AG04450 (cell line): ENCODE results near the gene WWC2. TPM values are rescaled to one million over a fixed set of nuclear protein-coding genes. Genes with fewer than 3 reads are reported as not detected.

ENCODE experiments used
- CTCF ChIA-PET: fragments of 300-600, 350-600 bp; formaldehyde crosslinking; extraction: SDS; loops from one replicate; lab custom pipeline; 2022; ENCODE audit warnings: antibody characterized with exemption, inconsistent platforms; lab: Charles Lee
- POLR2A ChIA-PET: fragments of 350-600 bp; formaldehyde crosslinking; extraction: SDS; loops from one replicate; lab custom pipeline; 2021; ENCODE audit warnings: antibody characterized with exemption, inconsistent platforms; lab: Yijun Ruan, JAX
- DNase-seq: peaks from one replicate; pipeline ENCODE4 v3.0.0-alpha.2; 2011; ENCODE audit warnings: low read depth, low spot score
- H3K27ac ChIP-seq: one replicate; pipeline ENCODE4 v1.5.1; 2012; ENCODE audit warnings: low read depth, low read length, control low read depth
- H3K27me3 ChIP-seq: one replicate; pipeline ENCODE4 v1.6.0; 2012; ENCODE audit warnings: low read length; ENCODE audit not compliant: control insufficient read depth, insufficient read depth
- H3K4me3 ChIP-seq: 2 replicates; pipeline ENCODE4 v1.5.1; 2011; ENCODE audit warnings: mild to moderate bottlenecking, low read depth, low read length, control low read depth
- H3K9me3 ChIP-seq: 2 replicates; pipeline ENCODE4 v1.5.1; 2012; ENCODE audit warnings: low read length; ENCODE audit not compliant: control insufficient read depth, insufficient read depth
- polyA plus RNA-seq: library from polyadenylated mRNA; depleted of rRNA; stranded (reverse); fragments of >200 nt; gene quantifications from 2 replicates; pipeline ENCODE4 v1.2.3, GENCODE V29; 2011
- TF ChIP-seq, protein P1 (sequence below): IDR thresholded peaks from 2 replicates; pipeline ENCODE4 v1.5.1; 2011; ENCODE audit warnings: low read depth, low read length, control low read depth, inconsistent platforms

Gene WWC2
- polyA plus RNA-seq, 1 experiment, result 43.6 TPM

DNA sequence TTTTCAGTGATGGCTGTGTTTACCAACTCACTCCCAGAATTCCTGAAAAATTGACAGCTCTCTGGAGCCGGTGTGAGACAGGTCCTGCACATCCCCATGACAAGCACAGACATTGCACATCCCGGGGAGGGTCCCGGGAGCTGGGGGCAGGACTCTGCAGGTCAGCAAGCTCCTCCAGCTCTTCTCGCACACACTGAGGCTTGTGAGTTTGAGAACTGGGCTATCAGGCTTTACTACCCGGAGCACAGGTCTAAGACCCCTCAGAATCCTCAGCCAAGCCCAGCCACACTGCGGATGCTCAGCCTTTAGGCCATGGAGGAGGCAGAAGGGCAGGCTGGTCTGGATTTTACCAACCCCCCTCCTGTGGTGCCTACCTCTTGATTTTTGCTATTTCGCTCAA lies 228.8 kb downstream of the WWC2 start:
- DNase-seq, result no peak
- no peak overlapping the region for H3K4me3 ChIP-seq
- POLR2A ChIA-PET, result no interaction called here
- CTCF ChIA-PET, result interaction anchor here (0.5 kb wide), 1 partner anchor 825 kb away, joined by 3 read pairs; no protein-coding TSS in a partner anchor
- peaks cover 14% of the 10 kb centered on the region for H3K9me3 ChIP-seq
- TF ChIP-seq, protein P1, sequence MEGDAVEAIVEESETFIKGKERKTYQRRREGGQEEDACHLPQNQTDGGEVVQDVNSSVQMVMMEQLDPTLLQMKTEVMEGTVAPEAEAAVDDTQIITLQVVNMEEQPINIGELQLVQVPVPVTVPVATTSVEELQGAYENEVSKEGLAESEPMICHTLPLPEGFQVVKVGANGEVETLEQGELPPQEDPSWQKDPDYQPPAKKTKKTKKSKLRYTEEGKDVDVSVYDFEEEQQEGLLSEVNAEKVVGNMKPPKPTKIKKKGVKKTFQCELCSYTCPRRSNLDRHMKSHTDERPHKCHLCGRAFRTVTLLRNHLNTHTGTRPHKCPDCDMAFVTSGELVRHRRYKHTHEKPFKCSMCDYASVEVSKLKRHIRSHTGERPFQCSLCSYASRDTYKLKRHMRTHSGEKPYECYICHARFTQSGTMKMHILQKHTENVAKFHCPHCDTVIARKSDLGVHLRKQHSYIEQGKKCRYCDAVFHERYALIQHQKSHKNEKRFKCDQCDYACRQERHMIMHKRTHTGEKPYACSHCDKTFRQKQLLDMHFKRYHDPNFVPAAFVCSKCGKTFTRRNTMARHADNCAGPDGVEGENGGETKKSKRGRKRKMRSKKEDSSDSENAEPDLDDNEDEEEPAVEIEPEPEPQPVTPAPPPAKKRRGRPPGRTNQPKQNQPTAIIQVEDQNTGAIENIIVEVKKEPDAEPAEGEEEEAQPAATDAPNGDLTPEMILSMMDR, result no peak
- no peak overlapping the region for H3K27ac ChIP-seq
- H3K27me3 ChIP-seq, result no peaks in the 10 kb centered on the region

- no peak for DNase-seq
- ChIA-PET CTCF (no interaction called here), POLR2A (no interaction called here)
- Histone ChIP-seq H3K4me3 (no peak overlapping the region), H3K27me3 (no peaks in the 10 kb centered on the region), H3K27ac (no peak overlapping the region), H3K9me3 (peaks cover 17% of the 10 kb centered on the region)
- TF ChIP-seq, protein P1, result no peak
Measured at GRCh38 chr4:183328832-183329231, 229.8 kb downstream of the WWC2 start.

- Histone ChIP-seq H3K4me3 (no peak overlapping the region), H3K9me3 (peaks cover 17% of the 10 kb centered on the region), H3K27me3 (no peaks in the 10 kb centered on the region), H3K27ac (no peak overlapping the region)
- DNase-seq, result no peak
- ChIA-PET POLR2A (no interaction called here), CTCF (no interaction called here)
- TF ChIP-seq, protein P1, result no peak
Measured at GRCh38 chr4:183329244-183329643, 230.2 kb downstream of the WWC2 start.

DNA sequence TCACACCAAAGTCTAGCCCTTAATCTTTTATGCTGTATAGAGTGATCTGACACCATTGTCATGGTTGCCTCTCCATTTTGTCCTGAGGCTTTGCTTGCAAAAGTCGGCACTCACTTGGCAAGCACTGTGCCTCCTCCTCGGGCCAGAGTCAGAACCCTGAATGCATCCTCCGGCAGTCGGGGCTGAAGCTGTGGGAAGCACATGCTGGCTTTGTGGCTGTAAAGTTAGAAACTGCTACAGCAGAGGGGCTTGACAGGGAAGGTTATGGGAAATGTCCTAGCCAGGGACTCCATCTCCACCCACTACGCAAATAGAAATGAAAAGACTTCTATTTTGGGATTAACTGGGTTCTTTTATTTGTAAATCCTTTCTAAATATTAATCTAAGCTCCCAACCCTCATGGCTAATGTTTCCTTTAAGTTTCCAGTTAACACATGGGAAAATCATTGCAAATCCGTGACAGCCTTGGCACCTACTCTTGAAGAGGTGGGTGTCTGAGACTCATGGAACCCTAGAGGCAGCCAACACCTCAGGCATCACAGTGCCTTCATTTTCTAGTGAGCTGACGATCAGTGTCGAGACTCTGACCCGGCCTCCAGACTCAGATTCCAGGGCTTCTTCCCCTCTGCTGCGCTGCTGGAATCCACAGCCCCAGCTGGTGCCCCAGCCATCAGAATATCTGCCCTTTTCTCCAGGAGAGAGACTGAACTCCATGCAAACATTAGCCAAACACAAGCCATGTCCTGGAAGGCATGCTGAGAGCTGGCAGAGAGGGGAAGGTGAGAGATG lies 231.1 kb downstream of the WWC2 start:
- no peak for DNase-seq
- ChIA-PET POLR2A (no interaction called here), CTCF (no interaction called here)
- H3K27me3 ChIP-seq, result no peaks in the 10 kb centered on the region
- no peak overlapping the region for H3K4me3 ChIP-seq
- H3K27ac ChIP-seq, result no peak overlapping the region
- TF ChIP-seq, protein P1, result no peak
- H3K9me3 ChIP-seq, result peaks cover 17% of the 10 kb centered on the region

DNA sequence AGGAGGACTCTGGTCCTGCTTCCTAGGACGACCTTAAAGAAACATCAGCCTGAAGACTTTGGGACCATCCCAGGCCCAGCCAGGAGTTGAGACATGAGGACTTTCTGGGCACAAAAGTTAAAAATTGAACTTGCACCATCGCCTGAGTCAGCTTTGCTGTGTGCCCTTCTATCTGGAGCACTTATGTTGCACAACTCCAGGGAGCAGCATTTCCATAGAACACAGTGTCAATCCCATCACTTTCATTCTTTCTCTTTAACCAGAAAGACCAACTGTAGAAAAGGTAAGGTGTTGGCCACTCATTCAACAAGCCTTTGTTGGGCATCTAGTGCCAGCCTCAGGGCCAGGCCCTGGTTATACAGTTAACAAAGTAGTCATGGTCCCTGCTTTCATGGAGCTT lies 231.8 kb downstream of the WWC2 start:
- H3K4me3 ChIP-seq, result no peak overlapping the region
- H3K27me3 ChIP-seq, result no peaks in the 10 kb centered on the region
- peaks cover 17% of the 10 kb centered on the region for H3K9me3 ChIP-seq
- no peak overlapping the region for H3K27ac ChIP-seq
- ChIA-PET CTCF (no interaction called here), POLR2A (no interaction called here)
- TF ChIP-seq, protein P1, result no peak
- DNase-seq, result no peak
